KOPT-K1 (cell line): ENCODE measurements around the gene MAP1LC3A.

Experiments used
- H3K27ac ChIP-seq: fragments of 200-600 bp; sonication (generic); 2 replicates; pipeline ENCODE4 v1.5.1; 2016; ENCODE audit warnings: antibody characterized with exemption, mild to moderate bottlenecking, low read depth, low read length; ENCODE audit not compliant: poor library complexity, severe bottlenecking
- H3K36me3 ChIP-seq: fragments of 200-600 bp; sonication (generic); 2 replicates; pipeline ENCODE4 v1.5.1; 2017; ENCODE audit warnings: antibody characterized with exemption, mild to moderate bottlenecking, low read length, moderate library complexity; ENCODE audit not compliant: insufficient read depth
- H3K9me3 ChIP-seq: fragments of 200-600 bp; sonication (generic); 2 replicates; pipeline ENCODE4 v1.5.1; 2017; ENCODE audit warnings: antibody characterized with exemption, low read length, mild to moderate bottlenecking; ENCODE audit not compliant: insufficient read depth, poor library complexity, severe bottlenecking

The MAP1LC3A gene

GRCh38 chr20:34553366-34553867, 5.1 kb upstream of the MAP1LC3A start:
- Histone ChIP-seq H3K27ac (no peak overlapping the region), H3K9me3 (no peaks in the 10 kb centered on the region), H3K36me3 (no peaks in the 10 kb centered on the region)

- Histone ChIP-seq H3K9me3 (no peaks in the 10 kb centered on the region), H3K36me3 (peaks cover 37% of the 10 kb centered on the region), H3K27ac (no peak overlapping the region)
Measured at GRCh38 chr20:34557936-34558319, 590 bp upstream of the MAP1LC3A start.

- Histone ChIP-seq H3K36me3 (peaks cover 37% of the 10 kb centered on the region), H3K9me3 (no peaks in the 10 kb centered on the region), H3K27ac (no peak overlapping the region)
Measured at GRCh38 chr20:34559311-34560140, 1.0 kb downstream of the MAP1LC3A start.

- peaks cover 37% of the 10 kb centered on the region for H3K36me3 ChIP-seq
- no peaks in the 10 kb centered on the region for H3K9me3 ChIP-seq
- H3K27ac ChIP-seq: no peak overlapping the region
Measured at GRCh38 chr20:34560141-34560523, 1.6 kb downstream of the MAP1LC3A start.

- Histone ChIP-seq H3K36me3 (peaks cover 37% of the 10 kb centered on the region), H3K27ac (no peak overlapping the region)
Measured at GRCh38 chr20:34560614-34561013, 2.1 kb downstream of the MAP1LC3A start.

GRCh38 chr20:34561661-34562060, 3.1 kb downstream of the MAP1LC3A start:
- no peaks in the 10 kb centered on the region for H3K9me3 ChIP-seq
- peaks cover 37% of the 10 kb centered on the region for H3K36me3 ChIP-seq
- H3K27ac ChIP-seq: no peak overlapping the region

More at GRCh38 chr20:34560614-34561013, 2.1 kb downstream of the MAP1LC3A start:
- H3K9me3 ChIP-seq: no peaks in the 10 kb centered on the region

- no peaks in the 10 kb centered on the region for H3K9me3 ChIP-seq
- H3K36me3 ChIP-seq: peaks cover 38% of the 10 kb centered on the region
- H3K27ac ChIP-seq: no peak overlapping the region
Measured at GRCh38 chr20:34562641-34563040, 4.1 kb downstream of the MAP1LC3A start.

- Histone ChIP-seq H3K27ac (no peak overlapping the region), H3K9me3 (no peaks in the 10 kb centered on the region), H3K36me3 (peaks cover 46% of the 10 kb centered on the region)
Measured at GRCh38 chr20:34564833-34565232, 6.3 kb downstream of the MAP1LC3A start.

GRCh38 chr20:34566978-34567891, 8.7 kb downstream of the MAP1LC3A start:
- Histone ChIP-seq H3K36me3 (peaks cover 38% of the 10 kb centered on the region), H3K9me3 (no peaks in the 10 kb centered on the region), H3K27ac (no peak overlapping the region)

GRCh38 chr20:34567892-34568865, 9.7 kb downstream of the MAP1LC3A start:
- Histone ChIP-seq H3K36me3 (peaks cover 37% of the 10 kb centered on the region), H3K27ac (no peak overlapping the region), H3K9me3 (no peaks in the 10 kb centered on the region)

- H3K9me3 ChIP-seq: no peaks in the 10 kb centered on the region
- no peak overlapping the region for H3K27ac ChIP-seq
- peaks cover 48% of the 10 kb centered on the region for H3K36me3 ChIP-seq
Measured at GRCh38 chr20:34569598-34569997, 11.1 kb downstream of the MAP1LC3A start.

GRCh38 chr20:34570859-34571306, 12.4 kb downstream of the MAP1LC3A start:
- peak overlapping the region; percentile 12 for H3K27ac ChIP-seq
- no peaks in the 10 kb centered on the region for H3K9me3 ChIP-seq
- peaks cover 58% of the 10 kb centered on the region for H3K36me3 ChIP-seq

GRCh38 chr20:34571753-34572152, 13.2 kb downstream of the MAP1LC3A start:
- H3K36me3 ChIP-seq: peaks cover 58% of the 10 kb centered on the region
- peak overlapping the region; percentile 12 for H3K27ac ChIP-seq
- no peaks in the 10 kb centered on the region for H3K9me3 ChIP-seq

- peaks cover 50% of the 10 kb centered on the region for H3K36me3 ChIP-seq
- H3K9me3 ChIP-seq: no peaks in the 10 kb centered on the region
- H3K27ac ChIP-seq: no peak overlapping the region
Measured at GRCh38 chr20:34573541-34574300, 15.2 kb downstream of the MAP1LC3A start.
